Stimulated activated CD4-positive, alpha-beta T cell treated with anti-CD3 and anti-CD28 coated beads, Interleukin-12 subunit alpha, Interleukin-12 subunit beta, amount 100 ng/mL, for 24 hours (primary cell): ENCODE data around the gene DLG5.
A peak's percentile ranks its signal among the peaks of the same experiment; 100 is the strongest.

Experiments used
- DNase-seq, 2 experiments: peaks; one replicate each; pipeline ENCODE4 v3.0.0-alpha.2; 2020; ENCODE audit warnings: low read depth in 2 of 2

The DLG5 gene, protein sequence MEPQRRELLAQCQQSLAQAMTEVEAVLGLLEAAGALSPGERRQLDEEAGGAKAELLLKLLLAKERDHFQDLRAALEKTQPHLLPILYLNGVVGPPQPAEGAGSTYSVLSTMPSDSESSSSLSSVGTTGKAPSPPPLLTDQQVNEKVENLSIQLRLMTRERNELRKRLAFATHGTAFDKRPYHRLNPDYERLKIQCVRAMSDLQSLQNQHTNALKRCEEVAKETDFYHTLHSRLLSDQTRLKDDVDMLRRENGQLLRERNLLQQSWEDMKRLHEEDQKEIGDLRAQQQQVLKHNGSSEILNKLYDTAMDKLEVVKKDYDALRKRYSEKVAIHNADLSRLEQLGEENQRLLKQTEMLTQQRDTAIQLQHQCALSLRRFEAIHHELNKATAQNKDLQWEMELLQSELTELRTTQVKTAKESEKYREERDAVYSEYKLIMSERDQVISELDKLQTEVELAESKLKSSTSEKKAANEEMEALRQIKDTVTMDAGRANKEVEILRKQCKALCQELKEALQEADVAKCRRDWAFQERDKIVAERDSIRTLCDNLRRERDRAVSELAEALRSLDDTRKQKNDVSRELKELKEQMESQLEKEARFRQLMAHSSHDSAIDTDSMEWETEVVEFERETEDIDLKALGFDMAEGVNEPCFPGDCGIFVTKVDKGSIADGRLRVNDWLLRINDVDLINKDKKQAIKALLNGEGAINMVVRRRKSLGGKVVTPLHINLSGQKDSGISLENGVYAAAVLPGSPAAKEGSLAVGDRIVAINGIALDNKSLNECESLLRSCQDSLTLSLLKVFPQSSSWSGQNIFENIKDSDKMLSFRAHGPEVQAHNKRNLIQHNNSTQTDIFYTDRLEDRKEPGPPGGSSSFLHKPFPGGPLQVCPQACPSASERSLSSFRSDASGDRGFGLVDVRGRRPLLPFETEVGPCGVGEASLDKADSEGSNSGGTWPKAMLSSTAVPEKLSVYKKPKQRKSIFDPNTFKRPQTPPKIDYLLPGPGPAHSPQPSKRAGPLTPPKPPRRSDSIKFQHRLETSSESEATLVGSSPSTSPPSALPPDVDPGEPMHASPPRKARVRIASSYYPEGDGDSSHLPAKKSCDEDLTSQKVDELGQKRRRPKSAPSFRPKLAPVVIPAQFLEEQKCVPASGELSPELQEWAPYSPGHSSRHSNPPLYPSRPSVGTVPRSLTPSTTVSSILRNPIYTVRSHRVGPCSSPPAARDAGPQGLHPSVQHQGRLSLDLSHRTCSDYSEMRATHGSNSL (N-terminal part only)

DNA sequence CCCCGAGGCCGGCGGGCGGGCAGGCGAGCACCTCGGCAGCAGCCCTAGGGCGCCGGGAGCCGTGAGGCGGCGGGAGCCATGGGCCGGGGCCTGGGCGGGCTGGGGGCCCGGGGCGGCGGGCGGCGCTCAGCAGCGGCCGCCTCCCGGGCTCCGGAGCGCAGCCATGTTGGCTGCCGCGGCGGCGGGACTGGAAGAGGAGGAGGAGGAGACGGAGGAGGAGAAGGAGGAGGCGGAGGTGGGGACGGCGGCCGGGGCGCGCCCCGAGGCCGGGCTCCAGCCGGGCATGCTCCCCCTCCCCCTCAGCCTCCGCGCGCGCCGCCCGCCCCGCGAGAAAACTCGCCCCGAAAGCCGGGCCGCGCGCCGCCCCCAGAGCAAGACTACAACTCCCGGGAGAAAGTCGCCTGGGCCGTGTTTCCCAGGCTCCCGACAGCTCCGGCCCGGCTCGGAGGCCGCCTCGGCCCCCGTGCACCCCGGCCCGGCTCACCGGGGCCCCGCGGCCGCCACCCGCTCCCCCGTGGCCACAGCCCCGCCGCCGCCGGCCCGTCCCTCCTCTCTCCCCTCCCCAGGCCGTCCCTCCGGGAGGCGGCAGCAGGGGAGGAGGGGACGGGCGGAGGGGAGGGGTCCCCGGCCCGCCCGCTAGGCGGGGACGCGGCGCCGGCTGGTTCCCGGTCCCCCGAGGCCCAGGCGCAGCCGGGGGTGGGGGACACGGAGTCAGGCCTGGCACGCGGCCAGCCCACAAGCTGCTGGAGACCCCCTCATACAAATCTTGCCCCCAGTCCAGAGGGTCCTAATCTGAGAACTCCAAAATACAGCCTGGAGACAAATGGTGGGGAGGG is at the start of gene DLG5:
Gene DLG5 (minus strand): TSS at position 190 of the 836 bp plus-strand sequence. CDS start 235 bp downstream, outside the sequence.
- peak in 1 of 2 experiments; percentile 18 for DNase-seq

DNA sequence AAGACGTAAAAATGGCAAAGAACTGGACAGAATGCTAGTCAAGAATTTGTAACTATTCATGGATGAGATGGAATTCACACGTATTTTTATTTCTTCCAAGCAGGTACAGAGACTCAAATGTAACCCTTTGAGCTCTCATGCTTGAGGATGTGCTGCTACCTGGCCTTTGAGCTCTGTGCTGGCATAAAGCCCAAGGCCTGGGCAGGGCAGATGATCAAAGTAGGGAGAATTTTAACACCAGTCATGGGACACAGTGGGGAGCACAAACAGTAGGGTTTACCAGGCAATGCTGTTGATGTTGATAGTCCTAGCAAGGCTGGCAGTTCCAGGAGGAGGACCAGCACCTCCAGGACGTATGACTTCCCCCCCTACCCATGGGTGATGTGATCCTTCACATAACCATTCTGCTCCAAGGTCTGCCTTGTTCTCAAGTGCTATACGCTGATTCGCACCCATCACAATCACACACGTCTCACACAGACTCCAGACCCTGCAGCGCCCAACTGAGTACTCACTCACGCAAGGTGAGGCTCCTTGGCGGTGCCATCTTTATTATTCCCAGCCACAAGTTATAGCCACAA is 48.6 kb upstream of the DLG5 start:
- no peak for DNase-seq

DNA sequence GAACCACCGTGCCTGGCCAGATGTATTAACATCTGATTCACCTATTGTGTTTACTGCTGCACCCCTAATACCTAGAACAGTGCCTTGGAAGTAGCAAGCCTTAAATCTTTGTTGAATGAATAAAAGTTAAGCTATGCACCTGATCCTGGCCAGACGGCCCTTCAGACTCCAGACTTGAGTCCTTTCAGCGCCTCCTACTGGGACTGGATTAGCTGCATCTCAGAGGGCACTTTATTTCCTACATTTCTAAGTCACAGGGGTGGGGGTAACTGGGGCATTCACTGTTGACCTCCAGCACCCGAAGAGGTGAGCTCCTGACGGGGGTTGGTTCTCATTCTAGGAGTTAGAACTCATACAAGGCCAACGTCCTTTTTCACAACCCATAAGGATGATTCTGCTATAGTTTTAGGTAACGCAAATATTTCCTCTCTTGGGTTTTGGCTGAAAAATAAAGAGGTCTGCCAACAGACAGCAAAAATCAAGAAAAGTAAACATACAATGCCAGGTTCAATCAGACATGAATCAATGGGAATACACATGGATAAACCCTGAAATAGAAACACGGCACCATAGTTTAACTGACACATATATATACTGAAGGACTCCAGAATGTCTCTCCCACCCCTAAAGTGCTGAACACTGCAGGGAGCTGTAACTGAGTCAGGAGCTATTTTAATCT is 48.0 kb upstream of the DLG5 start:
- no peak for DNase-seq

GRCh38 chr10:77973276-77973675 is 46.7 kb upstream of the DLG5 start:
- no peak for DNase-seq

DNA sequence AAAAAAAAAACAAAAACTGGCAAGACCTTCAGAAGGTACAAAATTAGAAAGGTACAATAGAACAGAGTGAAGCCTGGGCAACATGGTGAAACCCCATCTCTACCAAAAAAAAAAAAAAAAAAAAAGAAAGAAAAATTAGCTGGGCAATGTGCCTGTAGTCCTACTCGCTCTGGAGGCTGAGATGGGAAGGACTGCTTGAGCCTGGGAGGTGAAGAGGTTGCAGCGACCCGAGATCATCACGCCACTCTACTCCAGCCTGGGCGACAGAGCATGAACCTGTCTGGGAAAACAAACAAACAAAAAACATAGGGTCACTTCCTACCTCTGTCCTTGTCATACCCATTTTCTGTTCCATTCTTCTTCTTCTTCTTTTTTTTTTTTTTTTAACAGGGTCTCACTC is 45.6 kb upstream of the DLG5 start:
- no peak for DNase-seq

DNA sequence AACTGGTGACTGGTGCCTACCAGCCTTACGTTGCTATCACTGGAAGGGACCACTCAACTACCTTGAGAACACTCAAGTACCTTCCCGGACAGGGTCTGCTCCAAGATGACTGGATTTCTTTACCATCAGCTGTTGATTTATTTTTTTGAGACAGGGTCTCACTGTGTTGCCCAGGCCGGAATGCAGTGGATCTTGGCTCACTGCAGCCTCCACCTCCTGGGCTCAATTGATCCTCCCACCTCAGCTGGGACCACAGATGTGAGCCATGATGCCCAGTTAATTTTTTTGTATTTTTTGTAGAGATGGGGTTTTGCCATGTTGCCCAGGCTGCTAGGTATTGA is 45.2 kb upstream of the DLG5 start:
- no peak for DNase-seq

GRCh38 chr10:77970869-77971803 is 44.6 kb upstream of the DLG5 start:
- no peak for DNase-seq

DNA sequence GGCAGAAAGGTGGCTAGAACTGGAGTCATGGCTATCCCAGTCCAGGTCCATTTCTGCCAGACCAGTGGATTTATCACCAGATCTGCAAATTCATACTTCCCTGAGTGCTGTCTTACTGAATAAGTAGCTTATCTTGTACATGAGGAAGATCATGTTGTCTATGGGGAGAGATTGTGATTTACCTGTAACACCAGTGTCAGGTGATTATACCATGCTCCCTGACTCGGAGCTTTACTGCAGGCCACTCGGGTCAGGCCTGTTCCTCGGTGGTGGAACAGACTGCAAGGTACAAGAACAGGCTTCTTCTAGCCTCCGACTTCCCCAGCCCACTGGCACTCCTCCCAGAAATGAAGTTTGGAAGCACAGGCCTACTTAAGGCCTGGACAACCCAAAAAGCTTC is 42.6 kb upstream of the DLG5 start:
- DNase-seq = no peak

DNA sequence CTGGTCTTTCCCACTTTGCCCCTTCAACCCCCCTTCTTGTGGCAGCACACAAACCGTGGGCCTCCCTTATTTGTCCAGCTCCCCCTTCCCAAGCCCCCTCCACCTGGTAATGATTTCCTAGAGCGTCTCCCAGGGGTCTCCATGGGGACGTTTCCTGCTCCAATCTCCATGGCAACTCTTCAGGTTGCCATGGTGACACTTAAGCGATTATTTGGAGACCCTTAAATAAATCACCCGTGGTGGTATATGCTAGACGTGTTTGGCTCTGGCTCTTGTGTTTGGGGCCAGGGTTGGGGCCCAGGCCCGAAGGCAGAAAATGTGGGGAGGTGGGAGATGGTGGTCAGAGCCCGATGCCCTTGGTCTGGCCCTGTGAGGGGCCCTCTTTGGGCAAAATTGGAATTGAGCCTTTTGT is 41.1 kb upstream of the DLG5 start:
- no peak for DNase-seq

DNA sequence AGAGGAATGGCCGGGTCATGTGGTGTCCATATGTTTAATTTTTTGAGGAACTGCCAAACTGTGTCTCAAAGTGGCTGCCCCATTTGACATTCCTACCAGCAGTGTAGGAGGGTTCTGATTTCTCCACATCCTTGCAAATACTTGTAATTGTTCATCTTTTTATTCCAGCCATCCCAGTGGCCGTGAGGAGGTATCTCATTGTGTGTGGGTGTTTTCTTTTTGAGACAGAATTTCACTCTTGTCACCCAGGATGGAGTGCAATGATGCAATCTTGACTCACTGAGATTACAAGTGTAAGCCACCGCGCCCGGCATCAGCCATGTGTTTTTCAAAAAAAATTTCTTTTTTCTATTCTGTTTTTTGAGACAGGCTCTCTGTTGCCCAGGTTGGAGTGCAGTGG is 38.7 kb upstream of the DLG5 start:
- DNase-seq = no peak

GRCh38 chr10:77964811-77965210 is 38.3 kb upstream of the DLG5 start:
- no peak for DNase-seq

DNA sequence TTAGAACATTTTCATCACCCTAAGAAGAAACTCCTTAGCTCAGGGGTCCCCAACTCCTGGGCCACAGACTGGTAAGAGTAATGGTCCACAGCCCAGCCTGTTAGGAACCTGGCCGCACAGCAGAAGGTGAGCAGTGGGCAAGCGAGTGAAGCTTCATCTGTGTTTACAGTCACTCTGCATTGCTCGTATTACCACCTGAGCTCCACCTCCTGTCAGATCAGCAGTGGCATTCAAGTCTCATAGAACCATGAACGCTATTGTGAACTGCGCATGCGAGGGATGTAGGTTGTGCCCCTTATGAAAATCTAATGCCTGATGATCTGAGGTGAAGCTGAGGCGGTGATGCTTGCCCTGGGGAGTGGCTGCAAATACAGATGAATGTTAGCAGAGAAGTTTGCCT is 37.3 kb upstream of the DLG5 start:
- DNase-seq = no peak

DNA sequence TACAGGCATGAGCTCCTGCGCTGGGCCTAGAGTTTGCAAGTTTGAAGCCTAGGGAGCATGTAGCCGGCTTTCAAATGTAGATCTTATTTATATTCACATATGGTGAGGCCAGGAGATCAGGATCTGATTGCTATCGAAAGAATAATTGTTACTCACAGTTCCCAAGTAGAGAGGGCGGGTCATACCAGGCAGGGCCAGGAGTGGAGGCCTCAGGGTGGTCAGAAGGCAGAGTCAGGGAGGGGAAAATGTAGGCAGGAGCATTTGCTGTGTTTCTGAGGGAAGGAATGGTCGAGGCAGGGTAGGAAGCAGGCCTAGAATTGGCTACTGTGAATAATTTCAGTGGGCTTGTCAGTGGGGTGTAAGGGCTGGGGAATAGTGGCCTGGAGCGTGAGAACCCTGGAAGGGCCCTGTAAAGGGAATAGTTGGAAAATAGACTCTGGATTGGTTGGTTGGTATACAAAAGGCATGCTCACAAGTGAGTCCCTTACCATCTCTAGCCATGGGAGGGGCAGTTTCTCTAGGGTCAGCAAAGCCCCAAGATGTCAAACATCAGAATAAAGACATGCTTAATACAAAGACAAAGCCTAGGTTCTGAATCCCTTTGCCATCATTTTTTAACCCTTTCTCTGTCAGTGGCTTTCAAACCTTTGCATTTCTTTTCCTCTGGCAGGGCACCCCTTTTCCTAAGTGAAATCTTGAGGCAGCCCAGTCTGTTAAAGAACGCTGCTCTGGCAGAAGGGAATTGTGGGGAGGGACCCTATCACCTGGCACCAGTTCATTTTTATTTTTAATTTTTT is 36.0 kb upstream of the DLG5 start:
- no peak for DNase-seq

DNA sequence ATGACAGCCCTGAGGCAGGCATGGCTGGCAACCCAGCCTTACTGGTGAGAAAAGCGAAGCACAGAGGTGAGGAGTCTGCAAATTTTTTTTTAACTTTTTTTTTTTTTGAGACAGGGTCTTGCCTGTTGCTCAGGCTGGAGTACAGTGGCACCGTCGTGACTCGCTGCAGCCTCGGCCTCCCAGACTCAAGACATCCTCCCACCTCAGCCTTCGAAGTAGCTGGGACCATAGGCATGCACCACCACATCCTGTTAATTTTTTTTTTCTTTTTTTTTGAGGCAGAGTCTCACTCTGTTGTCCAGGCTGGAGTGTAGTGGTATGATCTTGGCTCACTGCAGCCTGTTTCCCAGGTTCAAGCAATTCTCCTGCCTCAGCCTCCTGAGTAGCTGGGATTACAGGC is 35.1 kb upstream of the DLG5 start:
- DNase-seq = no peak

- no peak for DNase-seq
These were observed 34.3 kb upstream of the DLG5 start for GRCh38 chr10:77960829-77961329.

GRCh38 chr10:77959887-77960455 is 33.4 kb upstream of the DLG5 start:
- DNase-seq = no peak

DNA sequence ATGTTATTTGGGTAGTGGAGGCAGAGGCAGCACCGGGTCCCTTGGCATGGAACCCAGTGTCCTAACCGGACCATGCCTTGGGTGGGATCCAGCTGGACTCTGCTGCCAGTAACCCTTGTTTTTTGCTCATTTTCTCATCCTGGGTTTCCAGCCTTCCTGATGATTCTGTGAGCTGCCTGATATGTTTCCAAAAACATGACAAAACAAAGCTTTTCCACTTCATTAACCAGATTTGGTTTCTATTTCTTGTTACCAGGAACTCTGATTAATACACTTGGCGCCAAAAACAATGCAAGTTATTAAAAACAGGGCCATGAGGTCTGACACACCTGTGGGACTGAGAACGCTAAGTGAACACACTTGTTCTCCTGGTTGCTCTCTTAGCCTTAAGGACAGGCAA is 32.8 kb upstream of the DLG5 start:
- no peak for DNase-seq

DNA sequence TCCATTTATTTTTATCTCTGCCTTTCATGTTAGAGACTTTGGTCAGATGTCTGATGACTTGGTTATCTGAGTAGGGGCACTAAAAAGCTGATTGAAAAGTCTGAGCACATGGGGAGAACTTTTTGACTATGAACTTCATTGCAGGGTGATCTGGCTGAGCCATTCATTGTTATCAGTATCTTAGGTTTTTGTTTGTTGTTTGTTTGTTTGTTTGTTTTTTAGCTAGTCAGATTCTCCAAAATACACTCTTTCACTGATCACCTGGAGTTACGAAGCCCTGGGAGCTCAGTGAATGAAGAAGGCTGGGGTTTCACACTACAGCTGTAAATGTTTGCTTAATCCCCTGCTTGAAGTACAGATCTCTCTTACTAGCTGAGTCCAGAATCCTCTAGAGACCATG is 28.6 kb upstream of the DLG5 start:
- DNase-seq = no peak
